Measurements from ENCODE around the gene ST7. TPM values are rescaled to one million over a fixed set of nuclear protein-coding genes. Genes with fewer than 3 reads are reported as not detected.

The ST7 gene
- total RNA-seq, 2 experiments from 2014 or later = 4.9 to 5.4 TPM

DNA sequence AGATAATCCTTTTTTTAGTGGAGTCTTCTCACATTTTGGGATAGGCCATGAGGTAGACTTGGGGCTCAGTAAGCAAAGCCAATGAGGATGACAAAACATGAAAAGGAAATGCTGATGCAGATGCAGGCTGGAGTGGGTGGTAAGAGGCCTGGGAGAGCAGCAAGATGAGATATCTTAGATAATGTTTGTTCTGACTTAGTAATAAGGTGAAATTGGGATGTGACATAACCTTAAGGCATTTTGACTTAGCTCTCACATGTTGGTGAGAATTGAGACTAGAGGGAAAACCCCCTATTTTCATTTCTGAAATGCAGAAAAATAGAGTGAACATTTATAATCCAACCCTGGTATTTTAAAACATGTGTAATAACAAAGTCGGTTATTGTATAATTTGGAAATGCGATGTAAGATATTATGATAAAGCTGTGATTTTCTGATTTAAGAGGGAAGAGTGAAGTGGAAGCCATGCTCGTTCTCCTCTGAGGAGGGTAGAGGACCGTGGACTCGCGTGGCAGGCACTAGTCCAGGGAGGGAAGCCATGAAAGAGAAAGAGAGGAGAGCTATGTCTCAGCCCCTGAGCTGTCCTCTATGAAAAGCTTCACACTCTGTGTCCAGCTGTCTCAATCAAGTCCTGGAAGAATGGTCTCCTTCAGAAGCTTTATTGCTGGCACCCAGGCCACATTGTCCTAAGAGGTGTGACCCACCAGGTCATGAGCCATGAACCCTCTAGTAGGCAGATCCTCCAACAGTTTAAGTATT, 57.3 kb downstream of the ST7 start:
- Histone ChIP-seq H3K9me3 (ENCODE audit: control insufficient read depth in 1 of 2, insufficient read depth in 1 of 2, low read length in 2 of 2) (no peaks in the 10 kb centered on the region), H3K4me3 (ENCODE audit: low read length) (no peak overlapping the region), H3K4me1 (ENCODE audit: insufficient read depth, low read length) (peaks cover 26% of the 10 kb centered on the region), H3K27me3 (ENCODE audit: control insufficient read depth in 1 of 2, insufficient read depth in 2 of 2, low read length in 2 of 2) (no peaks in the 10 kb centered on the region), H3K27ac (ENCODE audit: low read depth in 1 of 2, low read length in 2 of 2) (no peak overlapping the region), H3K36me3 (ENCODE audit: insufficient read depth, low read length) (no peaks in the 10 kb centered on the region)
- H3K27ac Mint-ChIP-seq = peak overlapping the region; percentile 54
- peak overlapping the region; percentile 71 for H3K4me3 Mint-ChIP-seq
- no peaks in the 10 kb centered on the region for H3K27me3 Mint-ChIP-seq
- peaks cover 79% of the 10 kb centered on the region for H3K4me1 Mint-ChIP-seq (ENCODE audit: low read depth)
- no peaks in the 10 kb centered on the region for H3K36me3 Mint-ChIP-seq (ENCODE audit: low read depth)
- ChIA-PET CTCF (interaction anchor here (1.8 kb wide), 1 partner anchor 22 kb away, joined by 7 read pairs; no protein-coding TSS in a partner anchor), POLR2A (interaction anchor here (0.8 to 1.3 kb wide), 3 partner anchors 15 to 800 kb away, joined by 3 to 4 read pairs (median 3); partner anchors contain the start of gene TES)
- H3K9me3 Mint-ChIP-seq = no peaks in the 10 kb centered on the region
- intact Hi-C loops (cut with DNase I, micrococcal nuclease) = no loop called here
- TF ChIP-seq CTCF (IDR thresholded peaks at IDR 0.05) = no peak
- DNase-seq (no peak), ATAC-seq (ENCODE audit: poor library complexity) (no peak)

- no peaks in the 10 kb centered on the region for H3K36me3 ChIP-seq (ENCODE audit: insufficient read depth, low read length)
- H3K36me3 Mint-ChIP-seq (ENCODE audit: low read depth) = no peaks in the 10 kb centered on the region
- H3K27me3 Mint-ChIP-seq = no peaks in the 10 kb centered on the region
- DNase-seq (no peak), ATAC-seq (ENCODE audit: poor library complexity) (no peak)
- no peak overlapping the region for H3K27ac ChIP-seq (ENCODE audit: low read depth in 1 of 2, low read length in 2 of 2)
- intact Hi-C loops (cut with DNase I, micrococcal nuclease) = loop anchor here (2.0 kb wide), 3 partner anchors 23 to 81 kb away; no protein-coding TSS in a partner anchor
- H3K27me3 ChIP-seq (ENCODE audit: control insufficient read depth in 1 of 2, insufficient read depth in 2 of 2, low read length in 2 of 2) = no peaks in the 10 kb centered on the region
- peaks cover 26% of the 10 kb centered on the region for H3K4me1 ChIP-seq (ENCODE audit: insufficient read depth, low read length)
- TF ChIP-seq CTCF (IDR thresholded peaks at IDR 0.05) = no peak
- H3K4me3 Mint-ChIP-seq = peak overlapping the region; percentile 7
- no peaks in the 10 kb centered on the region for H3K9me3 Mint-ChIP-seq
- POLR2A ChIA-PET = interaction anchor here (0.7 to 0.8 kb wide), 2 partner anchors 72 to 801 kb away, joined by 3 read pairs; partner anchors contain the start of gene TES
- no peak overlapping the region for H3K27ac Mint-ChIP-seq
- CTCF ChIA-PET = interaction anchor here (0.7 to 2.5 kb wide), 4 partner anchors 17 to 81 kb away, joined by 3 to 10 read pairs (median 4); no protein-coding TSS in a partner anchor
- H3K9me3 ChIP-seq (ENCODE audit: control insufficient read depth in 1 of 2, insufficient read depth in 1 of 2, low read length in 2 of 2) = no peaks in the 10 kb centered on the region
- H3K4me1 Mint-ChIP-seq (ENCODE audit: low read depth) = peaks cover 76% of the 10 kb centered on the region
- no peak overlapping the region for H3K4me3 ChIP-seq (ENCODE audit: low read length)
Observed at GRCh38 chr7:117011419-117012260, 58.3 kb downstream of the ST7 start.

DNA sequence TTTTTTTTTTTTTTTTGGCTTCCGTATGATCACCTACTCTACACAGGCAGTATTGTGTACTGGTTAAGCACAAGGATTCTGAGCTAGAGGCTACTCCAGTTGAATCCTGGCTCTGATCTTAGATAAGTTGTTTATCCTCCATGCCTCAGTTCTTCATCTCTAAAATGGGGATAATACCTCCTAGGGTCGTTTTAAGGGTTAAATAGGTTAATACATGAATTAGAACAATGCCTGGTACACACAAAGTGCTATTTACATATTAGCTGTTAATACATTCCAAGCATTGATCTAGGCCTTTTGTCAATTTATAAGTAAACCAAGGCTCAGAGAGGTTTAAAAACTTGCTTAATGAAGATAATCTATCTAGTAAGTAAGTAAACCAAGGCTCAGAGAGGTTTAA, 59.0 kb downstream of the ST7 start:
- DNase-seq = no peak
- Histone ChIP-seq H3K4me3 (ENCODE audit: low read length) (no peak overlapping the region), H3K9me3 (ENCODE audit: control insufficient read depth in 1 of 2, insufficient read depth in 1 of 2, low read length in 2 of 2) (no peaks in the 10 kb centered on the region), H3K36me3 (ENCODE audit: insufficient read depth, low read length) (no peaks in the 10 kb centered on the region), H3K27me3 (ENCODE audit: control insufficient read depth in 1 of 2, insufficient read depth in 2 of 2, low read length in 2 of 2) (no peaks in the 10 kb centered on the region), H3K27ac (ENCODE audit: low read depth in 1 of 2, low read length in 2 of 2) (no peak overlapping the region), H3K4me1 (ENCODE audit: insufficient read depth, low read length) (peaks cover 22% of the 10 kb centered on the region)
- intact Hi-C loops (cut with DNase I, micrococcal nuclease) = loop anchor here (2.0 kb wide), 3 partner anchors 23 to 81 kb away; no protein-coding TSS in a partner anchor
- no peaks in the 10 kb centered on the region for H3K36me3 Mint-ChIP-seq (ENCODE audit: low read depth)
- no peak for TF ChIP-seq CTCF (IDR thresholded peaks at IDR 0.05)
- ATAC-seq (ENCODE audit: poor library complexity) = no peak
- ChIA-PET CTCF (interaction anchor here (0.7 to 2.5 kb wide), 4 partner anchors 18 to 82 kb away, joined by 3 to 10 read pairs (median 4); no protein-coding TSS in a partner anchor), POLR2A (interaction anchor here (0.7 kb wide), 2 partner anchors 23 to 72 kb away, joined by 3 read pairs; no protein-coding TSS in a partner anchor)
- no peak overlapping the region for H3K4me3 Mint-ChIP-seq
- H3K9me3 Mint-ChIP-seq = no peaks in the 10 kb centered on the region
- no peaks in the 10 kb centered on the region for H3K27me3 Mint-ChIP-seq
- H3K27ac Mint-ChIP-seq = no peak overlapping the region
- peaks cover 74% of the 10 kb centered on the region for H3K4me1 Mint-ChIP-seq (ENCODE audit: low read depth)
